Measurements from ENCODE around the gene EDIL3.

Gene EDIL3

DNA sequence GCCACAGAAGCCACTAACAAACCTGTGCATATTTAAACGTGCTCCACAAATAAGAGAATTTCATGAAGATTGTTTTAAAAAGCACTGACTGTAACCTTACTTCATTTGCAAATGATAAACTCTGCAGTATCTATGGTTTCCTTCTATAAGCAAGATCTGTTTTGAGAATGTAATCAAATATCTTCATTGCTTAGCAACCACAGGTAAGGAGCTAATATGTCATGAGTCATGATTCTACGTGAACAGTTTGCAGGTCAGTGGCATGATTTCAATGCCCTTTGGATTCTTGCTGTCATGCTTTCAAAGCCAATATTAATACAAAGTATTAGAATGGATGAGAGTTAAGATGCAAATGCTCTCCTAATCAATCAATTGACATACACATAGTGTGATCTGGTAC is 325.0 kb downstream of the EDIL3 start:
- no peaks in the 10 kb centered on the region for H3K9me3 ChIP-seq (ENCODE audit: control insufficient read depth, insufficient read depth, low read length)
- H3K9me2 ChIP-seq (replicated peaks; ENCODE audit: control insufficient read depth, low read length) = no peaks in the 10 kb centered on the region
- no peak for TF ChIP-seq EZH2phosphoT487 (IDR thresholded peaks at IDR 0.05; ENCODE audit: borderline replicate concordance, low read length)
- TF ChIP-seq CTCF (IDR thresholded peaks at IDR 0.05; ENCODE audit: low read depth, low read length, poor library complexity, severe bottlenecking) = no peak
- H4K20me1 ChIP-seq (ENCODE audit: control insufficient read depth, insufficient read depth, low read depth, low read length) = no peaks in the 10 kb centered on the region
- no peak overlapping the region for H3K27ac ChIP-seq (ENCODE audit: low read depth, low read length)
- H3K36me3 ChIP-seq (ENCODE audit: control insufficient read depth, low read length) = no peaks in the 10 kb centered on the region
- no peaks in the 10 kb centered on the region for H3K27me3 ChIP-seq (ENCODE audit: control insufficient read depth, low read length)
- no peaks in the 10 kb centered on the region for H3K79me2 ChIP-seq (ENCODE audit: control insufficient read depth, low read length)
- no peaks in the 10 kb centered on the region for H3K4me1 ChIP-seq (ENCODE audit: control insufficient read depth, low read length)
- no peak overlapping the region for H3K4me3 ChIP-seq (ENCODE audit: low read length)
- H3K4me2 ChIP-seq (ENCODE audit: low read length) = no peak overlapping the region
- H3F3A ChIP-seq (ENCODE audit: control insufficient read depth, insufficient read depth) = no peaks in the 10 kb centered on the region

DNA sequence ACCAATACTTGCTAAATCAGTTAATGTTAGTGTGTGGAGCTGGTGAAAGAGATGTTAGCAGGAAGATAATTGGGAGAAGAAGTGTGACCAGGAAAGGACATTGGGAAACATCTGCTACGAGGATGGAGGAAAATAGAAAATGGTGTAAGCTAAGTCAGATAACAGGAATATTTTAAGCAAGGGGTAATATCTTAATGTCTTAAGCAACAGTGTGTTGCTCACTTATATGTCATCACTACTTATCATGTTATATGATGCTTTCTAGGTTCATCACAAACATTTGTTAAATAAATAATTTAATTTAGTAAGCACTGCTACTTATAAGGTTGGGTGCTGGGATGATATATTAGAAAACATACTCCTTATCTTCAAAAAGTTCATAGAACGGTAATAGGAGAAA is 326.1 kb downstream of the EDIL3 start:
- Histone ChIP-seq H4K20me1 (ENCODE audit: control insufficient read depth, insufficient read depth, low read depth, low read length) (no peaks in the 10 kb centered on the region), H3K27ac (ENCODE audit: low read depth, low read length) (no peak overlapping the region)
- TF ChIP-seq CTCF (IDR thresholded peaks at IDR 0.05; ENCODE audit: low read depth, low read length, poor library complexity, severe bottlenecking) = no peak
- TF ChIP-seq EZH2phosphoT487 (IDR thresholded peaks at IDR 0.05; ENCODE audit: borderline replicate concordance, low read length) = no peak

GRCh38 chr5:84057211-84057610 is 327.5 kb downstream of the EDIL3 start:
- Histone ChIP-seq H3K9me2 (replicated peaks; ENCODE audit: control insufficient read depth, low read length) (no peaks in the 10 kb centered on the region), H3K4me2 (ENCODE audit: low read length) (no peak overlapping the region), H3K27ac (ENCODE audit: low read depth, low read length) (no peak overlapping the region), H3K27me3 (ENCODE audit: control insufficient read depth, low read length) (no peaks in the 10 kb centered on the region), H3K4me1 (ENCODE audit: control insufficient read depth, low read length) (no peaks in the 10 kb centered on the region), H3K9me3 (ENCODE audit: control insufficient read depth, insufficient read depth, low read length) (no peaks in the 10 kb centered on the region), H4K20me1 (ENCODE audit: control insufficient read depth, insufficient read depth, low read depth, low read length) (no peaks in the 10 kb centered on the region), H3K4me3 (ENCODE audit: low read length) (no peak overlapping the region), H3K36me3 (ENCODE audit: control insufficient read depth, low read length) (no peaks in the 10 kb centered on the region), H3K79me2 (ENCODE audit: control insufficient read depth, low read length) (no peaks in the 10 kb centered on the region), H3F3A (ENCODE audit: control insufficient read depth, insufficient read depth) (no peaks in the 10 kb centered on the region)
- TF ChIP-seq CTCF (IDR thresholded peaks at IDR 0.05; ENCODE audit: low read depth, low read length, poor library complexity, severe bottlenecking) (no peak), EZH2phosphoT487 (IDR thresholded peaks at IDR 0.05; ENCODE audit: borderline replicate concordance, low read length) (no peak)

More for the DNA sequence above, 326.1 kb downstream of the EDIL3 start:
- no peaks in the 10 kb centered on the region for H3F3A ChIP-seq (ENCODE audit: control insufficient read depth, insufficient read depth)
- H3K9me3 ChIP-seq (ENCODE audit: control insufficient read depth, insufficient read depth, low read length) = no peaks in the 10 kb centered on the region
- H3K4me3 ChIP-seq (ENCODE audit: low read length) = no peak overlapping the region
- H3K4me1 ChIP-seq (ENCODE audit: control insufficient read depth, low read length) = no peaks in the 10 kb centered on the region
- H3K27me3 ChIP-seq (ENCODE audit: control insufficient read depth, low read length) = no peaks in the 10 kb centered on the region
- no peak overlapping the region for H3K4me2 ChIP-seq (ENCODE audit: low read length)
- H3K36me3 ChIP-seq (ENCODE audit: control insufficient read depth, low read length) = no peaks in the 10 kb centered on the region
- H3K79me2 ChIP-seq (ENCODE audit: control insufficient read depth, low read length) = no peaks in the 10 kb centered on the region
- no peaks in the 10 kb centered on the region for H3K9me2 ChIP-seq (replicated peaks; ENCODE audit: control insufficient read depth, low read length)

DNA sequence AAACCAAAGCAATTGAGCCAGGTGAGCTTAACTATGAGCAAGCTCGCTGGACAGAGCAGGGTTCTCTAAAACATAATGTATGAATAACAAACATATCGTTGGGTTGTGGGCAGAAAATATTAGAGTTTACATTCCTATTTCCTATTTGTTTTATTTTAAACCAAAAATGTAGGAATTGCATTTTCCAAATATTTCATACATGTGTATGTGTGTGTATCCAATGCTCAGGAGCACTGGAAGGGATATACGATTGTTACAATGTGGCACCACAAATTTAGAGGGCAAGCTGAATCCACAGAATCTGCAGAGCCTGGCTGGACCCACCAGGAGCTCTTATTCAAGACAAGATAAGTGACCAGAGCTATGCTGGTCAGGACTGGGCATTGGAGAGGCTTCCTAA is 338.7 kb downstream of the EDIL3 start:
- no peak overlapping the region for H3K4me3 ChIP-seq (ENCODE audit: low read length)
- H3K79me2 ChIP-seq (ENCODE audit: control insufficient read depth, low read length) = no peaks in the 10 kb centered on the region
- no peak overlapping the region for H3K27ac ChIP-seq (ENCODE audit: low read depth, low read length)
- no peaks in the 10 kb centered on the region for H3F3A ChIP-seq (ENCODE audit: control insufficient read depth, insufficient read depth)
- no peaks in the 10 kb centered on the region for H3K9me2 ChIP-seq (replicated peaks; ENCODE audit: control insufficient read depth, low read length)
- no peak for TF ChIP-seq EZH2phosphoT487 (IDR thresholded peaks at IDR 0.05; ENCODE audit: borderline replicate concordance, low read length)
- no peak for TF ChIP-seq CTCF (IDR thresholded peaks at IDR 0.05; ENCODE audit: low read depth, low read length, poor library complexity, severe bottlenecking)
- no peak overlapping the region for H3K4me2 ChIP-seq (ENCODE audit: low read length)
- H3K9me3 ChIP-seq (ENCODE audit: control insufficient read depth, insufficient read depth, low read length) = no peaks in the 10 kb centered on the region
- no peaks in the 10 kb centered on the region for H3K27me3 ChIP-seq (ENCODE audit: control insufficient read depth, low read length)
- H3K36me3 ChIP-seq (ENCODE audit: control insufficient read depth, low read length) = no peaks in the 10 kb centered on the region
- H3K4me1 ChIP-seq (ENCODE audit: control insufficient read depth, low read length) = no peaks in the 10 kb centered on the region
- no peaks in the 10 kb centered on the region for H4K20me1 ChIP-seq (ENCODE audit: control insufficient read depth, insufficient read depth, low read depth, low read length)

Measured in DOHH2 (cell line).